Measurements from ENCODE around the gene MINK1. TPM values are rescaled to one million over a fixed set of nuclear protein-coding genes. Genes with fewer than 3 reads are reported as not detected.
"Not testable (repeated sequence)": the region's sequence is repeated elsewhere in the genome, so short reads cannot be mapped to it uniquely, and the experiment has no call there.

MINK1 gene
- total RNA-seq, 2 donors from 2014 or later, result 74.4 to 82.7 TPM

GRCh38 chr17:4857347-4857746 is 24.2 kb downstream of the MINK1 start:
- not testable (repeated sequence) for H3K27me3 Mint-ChIP-seq (ENCODE audit: low read depth); H3K9me3 Mint-ChIP-seq; DNase-seq; H3K36me3 Mint-ChIP-seq (ENCODE audit: insufficient read depth in 2 of 2); ATAC-seq (replicated peaks in 1 of 2); H3K4me3 Mint-ChIP-seq; H3K27ac Mint-ChIP-seq
- H3K4me1 Mint-ChIP-seq (ENCODE audit: low read depth), result peaks cover 16% of the 10 kb centered on the region

- H3K4me1 Mint-ChIP-seq (ENCODE audit: low read depth), result peaks cover 14% of the 10 kb centered on the region
- H3K4me3 Mint-ChIP-seq, result no peak overlapping the region
- no peak overlapping the region for H3K27ac Mint-ChIP-seq
- no peaks in the 10 kb centered on the region for H3K27me3 Mint-ChIP-seq (ENCODE audit: low read depth)
- H3K9me3 Mint-ChIP-seq, result no peaks in the 10 kb centered on the region
- DNase-seq (no peak), ATAC-seq (replicated peaks in 1 of 2) (no peak)
- peaks cover 0 to 7% of the 10 kb centered on the region in 2 donors for H3K36me3 Mint-ChIP-seq (ENCODE audit: insufficient read depth in 2 of 2)
Observed at GRCh38 chr17:4858068-4858881, 25.1 kb downstream of the MINK1 start.

GRCh38 chr17:4858882-4859260 is 25.7 kb downstream of the MINK1 start:
- H3K36me3 Mint-ChIP-seq (ENCODE audit: insufficient read depth in 2 of 2), result peaks cover 0 to 7% of the 10 kb centered on the region in 2 donors
- no peak overlapping the region for H3K4me3 Mint-ChIP-seq
- DNase-seq (no peak), ATAC-seq (replicated peaks in 1 of 2) (no peak)
- no peaks in the 10 kb centered on the region for H3K27me3 Mint-ChIP-seq (ENCODE audit: low read depth)
- no peak overlapping the region for H3K27ac Mint-ChIP-seq
- H3K9me3 Mint-ChIP-seq, result no peaks in the 10 kb centered on the region
- H3K4me1 Mint-ChIP-seq (ENCODE audit: low read depth), result peaks cover 14% of the 10 kb centered on the region

GRCh38 chr17:4859816-4860625 is 26.9 kb downstream of the MINK1 start:
- H3K27ac Mint-ChIP-seq, result no peak overlapping the region
- ATAC-seq (replicated peaks in 1 of 2), result no peak
- H3K4me1 Mint-ChIP-seq (ENCODE audit: low read depth), result peaks cover 5% of the 10 kb centered on the region
- H3K4me3 Mint-ChIP-seq, result no peak overlapping the region
- DNase-seq, result no peak
- no peaks in the 10 kb centered on the region for H3K27me3 Mint-ChIP-seq (ENCODE audit: low read depth)
- peaks cover 0 to 4% of the 10 kb centered on the region in 2 donors for H3K36me3 Mint-ChIP-seq (ENCODE audit: insufficient read depth in 2 of 2)
- no peaks in the 10 kb centered on the region for H3K9me3 Mint-ChIP-seq

- Mint-ChIP-seq H3K4me3 (no peak overlapping the region), H3K27me3 (ENCODE audit: low read depth) (no peaks in the 10 kb centered on the region), H3K36me3 (ENCODE audit: insufficient read depth in 2 of 2) (peaks cover 0 to 4% of the 10 kb centered on the region in 2 donors), H3K9me3 (no peaks in the 10 kb centered on the region), H3K27ac (no peak overlapping the region), H3K4me1 (ENCODE audit: low read depth) (peaks cover 5% of the 10 kb centered on the region)
- ATAC-seq (replicated peaks in 1 of 2), result no peak
- DNase-seq, result no peak
Observed at GRCh38 chr17:4860651-4861050, 27.5 kb downstream of the MINK1 start.

GRCh38 chr17:4861052-4861451 is 27.9 kb downstream of the MINK1 start:
- no peak for ATAC-seq (replicated peaks in 1 of 2)
- Mint-ChIP-seq H3K9me3 (no peaks in the 10 kb centered on the region), H3K4me1 (ENCODE audit: low read depth) (peaks cover 4% of the 10 kb centered on the region)

GRCh38 chr17:4862720-4863119 is 29.6 kb downstream of the MINK1 start:
- no peaks in the 10 kb centered on the region for H3K36me3 Mint-ChIP-seq (ENCODE audit: insufficient read depth in 2 of 2)
- no peaks in the 10 kb centered on the region for H3K9me3 Mint-ChIP-seq
- H3K4me1 Mint-ChIP-seq (ENCODE audit: low read depth), result no peaks in the 10 kb centered on the region

More at GRCh38 chr17:4861052-4861451, 27.9 kb downstream of the MINK1 start:
- H3K36me3 Mint-ChIP-seq (ENCODE audit: insufficient read depth in 2 of 2), result peaks cover 0 to 3% of the 10 kb centered on the region in 2 donors
- H3K27ac Mint-ChIP-seq, result no peak overlapping the region
- no peaks in the 10 kb centered on the region for H3K27me3 Mint-ChIP-seq (ENCODE audit: low read depth)
- H3K4me3 Mint-ChIP-seq, result no peak overlapping the region
- DNase-seq, result no peak

GRCh38 chr17:4863321-4863720 is 30.2 kb downstream of the MINK1 start:
- DNase-seq, result no peak
- H3K36me3 Mint-ChIP-seq (ENCODE audit: insufficient read depth in 2 of 2), result no peaks in the 10 kb centered on the region
- no peak overlapping the region for H3K27ac Mint-ChIP-seq
- no peak for ATAC-seq (replicated peaks in 1 of 2)
- no peak overlapping the region for H3K4me3 Mint-ChIP-seq
- no peaks in the 10 kb centered on the region for H3K27me3 Mint-ChIP-seq (ENCODE audit: low read depth)
- no peaks in the 10 kb centered on the region for H3K4me1 Mint-ChIP-seq (ENCODE audit: low read depth)
- H3K9me3 Mint-ChIP-seq, result no peaks in the 10 kb centered on the region

More at GRCh38 chr17:4862720-4863119, 29.6 kb downstream of the MINK1 start:
- DNase-seq (no peak), ATAC-seq (replicated peaks in 1 of 2) (no peak)
- Mint-ChIP-seq H3K27ac (no peak overlapping the region), H3K4me3 (no peak overlapping the region), H3K27me3 (ENCODE audit: low read depth) (no peaks in the 10 kb centered on the region)

- not testable (repeated sequence) for H3K4me3 Mint-ChIP-seq; ATAC-seq (replicated peaks in 1 of 2); H3K27me3 Mint-ChIP-seq (ENCODE audit: low read depth); H3K9me3 Mint-ChIP-seq; DNase-seq; H3K36me3 Mint-ChIP-seq (ENCODE audit: insufficient read depth in 2 of 2); H3K4me1 Mint-ChIP-seq (ENCODE audit: low read depth); H3K27ac Mint-ChIP-seq
Observed at GRCh38 chr17:4867535-4867934, 34.4 kb downstream of the MINK1 start.

GRCh38 chr17:4869058-4869998 is 36.2 kb downstream of the MINK1 start:
- not testable (repeated sequence) for H3K4me1 Mint-ChIP-seq (ENCODE audit: low read depth); H3K4me3 Mint-ChIP-seq; H3K27me3 Mint-ChIP-seq (ENCODE audit: low read depth); H3K36me3 Mint-ChIP-seq (ENCODE audit: insufficient read depth in 2 of 2); DNase-seq; H3K27ac Mint-ChIP-seq; ATAC-seq (replicated peaks in 1 of 2); H3K9me3 Mint-ChIP-seq

GRCh38 chr17:4870855-4871254 is 37.7 kb downstream of the MINK1 start:
- Mint-ChIP-seq H3K4me1 (ENCODE audit: low read depth) (peaks cover 4% of the 10 kb centered on the region), H3K27me3 (ENCODE audit: low read depth) (no peaks in the 10 kb centered on the region), H3K36me3 (ENCODE audit: insufficient read depth in 2 of 2) (peaks cover 0 to 2% of the 10 kb centered on the region in 2 donors), H3K9me3 (no peaks in the 10 kb centered on the region), H3K27ac (no peak overlapping the region), H3K4me3 (no peak overlapping the region)
- ATAC-seq (replicated peaks in 1 of 2) (no peak), DNase-seq (no peak)

GRCh38 chr17:4872786-4873185 is 39.6 kb downstream of the MINK1 start:
- no peak for ATAC-seq (replicated peaks in 1 of 2)
- H3K27ac Mint-ChIP-seq, result no peak overlapping the region
- H3K36me3 Mint-ChIP-seq (ENCODE audit: insufficient read depth in 2 of 2), result peaks cover 0 to 2% of the 10 kb centered on the region in 2 donors
- peaks cover 4% of the 10 kb centered on the region for H3K4me1 Mint-ChIP-seq (ENCODE audit: low read depth)
- H3K4me3 Mint-ChIP-seq, result no peak overlapping the region
- no peaks in the 10 kb centered on the region for H3K9me3 Mint-ChIP-seq
- DNase-seq, result no peak
- no peaks in the 10 kb centered on the region for H3K27me3 Mint-ChIP-seq (ENCODE audit: low read depth)

Measured in activated T-cell treated with anti-CD3 and anti-CD28 coated beads, Interleukin-2, amount 50 U/mL, for 72 hours (primary cell).